ENCODE results near the gene TRIM13.
"Not testable (repeated sequence)": the region's sequence is repeated elsewhere in the genome, so short reads cannot be mapped to it uniquely, and the experiment has no call there.

Gene TRIM13

GRCh38 chr13:50052478-50052877 is 55.6 kb downstream of the TRIM13 start:
- H3K4me3 ChIP-seq (ENCODE audit: control insufficient read depth, low read depth, low read length): no peak overlapping the region
- DNase-seq (ENCODE audit: low read depth): no peak
- TF ChIP-seq, protein P1, sequence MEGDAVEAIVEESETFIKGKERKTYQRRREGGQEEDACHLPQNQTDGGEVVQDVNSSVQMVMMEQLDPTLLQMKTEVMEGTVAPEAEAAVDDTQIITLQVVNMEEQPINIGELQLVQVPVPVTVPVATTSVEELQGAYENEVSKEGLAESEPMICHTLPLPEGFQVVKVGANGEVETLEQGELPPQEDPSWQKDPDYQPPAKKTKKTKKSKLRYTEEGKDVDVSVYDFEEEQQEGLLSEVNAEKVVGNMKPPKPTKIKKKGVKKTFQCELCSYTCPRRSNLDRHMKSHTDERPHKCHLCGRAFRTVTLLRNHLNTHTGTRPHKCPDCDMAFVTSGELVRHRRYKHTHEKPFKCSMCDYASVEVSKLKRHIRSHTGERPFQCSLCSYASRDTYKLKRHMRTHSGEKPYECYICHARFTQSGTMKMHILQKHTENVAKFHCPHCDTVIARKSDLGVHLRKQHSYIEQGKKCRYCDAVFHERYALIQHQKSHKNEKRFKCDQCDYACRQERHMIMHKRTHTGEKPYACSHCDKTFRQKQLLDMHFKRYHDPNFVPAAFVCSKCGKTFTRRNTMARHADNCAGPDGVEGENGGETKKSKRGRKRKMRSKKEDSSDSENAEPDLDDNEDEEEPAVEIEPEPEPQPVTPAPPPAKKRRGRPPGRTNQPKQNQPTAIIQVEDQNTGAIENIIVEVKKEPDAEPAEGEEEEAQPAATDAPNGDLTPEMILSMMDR (IDR thresholded peaks at IDR 0.05; ENCODE audit: control insufficient read depth, insufficient read depth, low read depth, low read length, missing control alignments): no peak

DNA sequence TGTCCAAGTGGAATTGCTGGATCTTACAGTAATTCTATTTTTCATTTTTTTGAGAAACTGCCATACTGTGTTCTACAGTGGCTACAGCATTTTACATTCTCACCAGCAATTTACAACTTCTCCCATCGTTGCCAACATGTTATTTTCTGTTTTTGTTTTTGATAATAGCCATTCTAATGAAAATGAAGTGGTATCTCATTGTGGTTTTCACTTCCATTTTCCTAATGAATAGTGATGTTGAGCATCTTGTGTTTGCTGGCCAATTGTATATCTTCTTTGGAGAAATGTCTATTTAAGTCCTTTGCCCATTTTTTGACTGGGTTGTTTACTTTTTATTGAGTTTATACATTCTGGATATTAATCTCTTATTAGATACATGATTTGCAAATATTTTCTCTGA is 57.0 kb downstream of the TRIM13 start:
- H3K4me3 ChIP-seq (ENCODE audit: control insufficient read depth, low read depth, low read length): no peak overlapping the region
- TF ChIP-seq, protein P1 (IDR thresholded peaks at IDR 0.05; ENCODE audit: control insufficient read depth, insufficient read depth, low read depth, low read length, missing control alignments): no peak
- no peak for DNase-seq (ENCODE audit: low read depth)

DNA sequence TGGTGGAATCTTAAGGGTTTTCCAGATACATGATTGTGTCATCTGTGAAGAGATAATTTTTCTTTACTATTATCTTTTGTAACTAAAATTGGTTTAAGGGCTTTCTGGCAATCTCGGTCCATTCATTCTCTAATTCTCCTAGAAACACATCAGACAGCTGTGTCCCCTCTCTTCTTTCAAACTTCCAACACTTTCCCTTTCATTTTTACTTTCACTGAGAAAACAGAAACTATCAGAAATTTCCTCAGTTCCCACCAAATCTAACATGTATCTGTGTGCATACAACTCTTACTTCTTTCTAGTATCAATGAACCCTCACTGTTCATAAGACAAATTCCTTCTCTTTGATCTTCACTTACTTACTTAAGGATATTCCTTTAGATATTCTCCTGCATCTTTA is 58.6 kb downstream of the TRIM13 start:
- TF ChIP-seq, protein P1 (IDR thresholded peaks at IDR 0.05; ENCODE audit: control insufficient read depth, insufficient read depth, low read depth, low read length, missing control alignments): no peak
- H3K4me3 ChIP-seq (ENCODE audit: control insufficient read depth, low read depth, low read length): no peak overlapping the region
- DNase-seq (ENCODE audit: low read depth): no peak

- H3K4me3 ChIP-seq (ENCODE audit: control insufficient read depth, low read depth, low read length): no peak overlapping the region
Measured at GRCh38 chr13:50060718-50061117, 63.9 kb downstream of the TRIM13 start.

GRCh38 chr13:50062336-50062735 is 65.5 kb downstream of the TRIM13 start:
- not testable (repeated sequence) for DNase-seq (ENCODE audit: low read depth)

More at GRCh38 chr13:50060718-50061117, 63.9 kb downstream of the TRIM13 start:
- TF ChIP-seq, protein P1 (IDR thresholded peaks at IDR 0.05; ENCODE audit: control insufficient read depth, insufficient read depth, low read depth, low read length, missing control alignments): no peak
- DNase-seq (ENCODE audit: low read depth): no peak

DNA sequence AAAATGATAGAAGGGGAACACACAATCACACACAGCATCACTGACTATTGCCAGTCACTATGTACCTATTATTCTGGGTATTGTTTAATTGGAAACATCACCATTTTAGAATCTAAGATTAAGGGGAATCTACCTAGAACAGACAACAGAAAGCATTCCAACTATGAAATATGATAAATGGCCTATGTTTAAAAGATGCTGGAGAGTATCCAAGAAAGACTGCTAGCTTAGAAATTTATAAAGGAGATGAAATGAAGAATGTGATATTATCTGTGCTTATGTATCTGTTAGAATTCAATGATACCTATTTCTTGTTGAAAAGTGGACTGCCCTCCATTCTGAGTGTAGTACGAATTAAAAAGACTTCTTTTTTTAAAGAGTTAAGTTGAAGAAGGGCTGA is 68.9 kb downstream of the TRIM13 start:
- no peak overlapping the region for H3K4me3 ChIP-seq (ENCODE audit: control insufficient read depth, low read depth, low read length)
- TF ChIP-seq, protein P1 (IDR thresholded peaks at IDR 0.05; ENCODE audit: control insufficient read depth, insufficient read depth, low read depth, low read length, missing control alignments): no peak
- DNase-seq (ENCODE audit: low read depth): no peak

More at GRCh38 chr13:50062336-50062735, 65.5 kb downstream of the TRIM13 start:
- not testable (repeated sequence) for H3K4me3 ChIP-seq (ENCODE audit: control insufficient read depth, low read depth, low read length)

Measured in AG09309 (cell line).